ENCODE data around the gene CYB561A3. TPM values are rescaled to one million over a fixed set of nuclear protein-coding genes. Genes with fewer than 3 reads are reported as not detected.

The CYB561A3 gene
- total and polyA plus RNA-seq, 2 of the 13 experiments (the other 11 are each of a cell fraction or from before 2014, with no cell fraction given) = 11.4 to 14.9 TPM

DNA sequence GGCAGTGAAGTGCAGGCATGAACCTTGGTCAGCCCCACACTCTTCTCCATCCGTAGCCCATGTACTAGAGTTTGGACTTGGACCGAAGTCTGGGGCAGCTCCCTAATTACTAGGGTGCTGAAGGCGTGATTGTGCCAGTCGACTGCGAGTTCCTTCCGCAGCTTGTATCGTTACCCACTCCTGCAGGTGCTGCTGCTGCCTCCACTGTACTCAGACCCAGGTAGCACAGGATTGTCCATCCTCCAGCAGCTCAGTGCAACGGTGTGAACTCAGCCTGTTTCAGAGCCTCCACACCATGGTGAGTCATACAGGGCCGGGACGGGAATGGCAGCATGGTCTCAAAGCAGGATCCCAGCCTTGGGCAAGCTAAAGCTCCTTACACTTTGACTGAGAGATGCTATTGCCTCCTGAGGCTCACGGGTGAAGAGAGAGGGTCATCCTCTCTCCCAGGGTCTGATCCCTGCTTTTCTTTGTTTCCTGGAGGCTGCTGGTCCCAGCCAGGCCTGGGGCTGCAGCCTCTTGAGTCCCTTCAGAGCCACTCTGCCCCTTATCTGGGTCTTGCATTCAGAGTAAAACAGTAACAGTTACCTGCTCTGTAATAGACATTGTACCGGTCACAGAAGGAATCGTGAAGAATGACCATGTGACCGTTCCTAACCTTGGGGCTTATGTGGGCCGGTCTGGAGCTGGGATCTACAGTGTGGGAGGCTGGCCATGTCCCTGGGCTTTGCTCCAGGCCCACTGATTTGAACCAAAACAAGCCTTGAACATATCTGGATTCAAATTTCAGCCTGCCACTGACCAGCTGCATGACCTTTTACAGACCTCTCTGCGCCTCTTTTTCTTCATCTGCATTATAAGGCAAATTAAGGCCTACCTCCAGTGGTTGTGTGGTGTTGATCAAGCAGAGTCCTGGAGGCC lies 27.0 kb downstream of the CYB561A3 start (continued):
- TF ChIP-seq, protein P1, sequence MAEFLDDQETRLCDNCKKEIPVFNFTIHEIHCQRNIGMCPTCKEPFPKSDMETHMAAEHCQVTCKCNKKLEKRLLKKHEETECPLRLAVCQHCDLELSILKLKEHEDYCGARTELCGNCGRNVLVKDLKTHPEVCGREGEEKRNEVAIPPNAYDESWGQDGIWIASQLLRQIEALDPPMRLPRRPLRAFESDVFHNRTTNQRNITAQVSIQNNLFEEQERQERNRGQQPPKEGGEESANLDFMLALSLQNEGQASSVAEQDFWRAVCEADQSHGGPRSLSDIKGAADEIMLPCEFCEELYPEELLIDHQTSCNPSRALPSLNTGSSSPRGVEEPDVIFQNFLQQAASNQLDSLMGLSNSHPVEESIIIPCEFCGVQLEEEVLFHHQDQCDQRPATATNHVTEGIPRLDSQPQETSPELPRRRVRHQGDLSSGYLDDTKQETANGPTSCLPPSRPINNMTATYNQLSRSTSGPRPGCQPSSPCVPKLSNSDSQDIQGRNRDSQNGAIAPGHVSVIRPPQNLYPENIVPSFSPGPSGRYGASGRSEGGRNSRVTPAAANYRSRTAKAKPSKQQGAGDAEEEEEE (CRISPR knock-in tag; IDR thresholded peaks at IDR 0.05; ENCODE audit: borderline replicate concordance) = peak; percentile 86; the same call in 1 of the 2 replicates
- TF ChIP-seq, protein P2, sequence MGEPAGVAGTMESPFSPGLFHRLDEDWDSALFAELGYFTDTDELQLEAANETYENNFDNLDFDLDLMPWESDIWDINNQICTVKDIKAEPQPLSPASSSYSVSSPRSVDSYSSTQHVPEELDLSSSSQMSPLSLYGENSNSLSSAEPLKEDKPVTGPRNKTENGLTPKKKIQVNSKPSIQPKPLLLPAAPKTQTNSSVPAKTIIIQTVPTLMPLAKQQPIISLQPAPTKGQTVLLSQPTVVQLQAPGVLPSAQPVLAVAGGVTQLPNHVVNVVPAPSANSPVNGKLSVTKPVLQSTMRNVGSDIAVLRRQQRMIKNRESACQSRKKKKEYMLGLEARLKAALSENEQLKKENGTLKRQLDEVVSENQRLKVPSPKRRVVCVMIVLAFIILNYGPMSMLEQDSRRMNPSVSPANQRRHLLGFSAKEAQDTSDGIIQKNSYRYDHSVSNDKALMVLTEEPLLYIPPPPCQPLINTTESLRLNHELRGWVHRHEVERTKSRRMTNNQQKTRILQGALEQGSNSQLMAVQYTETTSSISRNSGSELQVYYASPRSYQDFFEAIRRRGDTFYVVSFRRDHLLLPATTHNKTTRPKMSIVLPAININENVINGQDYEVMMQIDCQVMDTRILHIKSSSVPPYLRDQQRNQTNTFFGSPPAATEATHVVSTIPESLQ (CRISPR knock-in tag; conservative IDR thresholded peaks at IDR 0.05) = no peak
- TF ChIP-seq, protein P3, sequence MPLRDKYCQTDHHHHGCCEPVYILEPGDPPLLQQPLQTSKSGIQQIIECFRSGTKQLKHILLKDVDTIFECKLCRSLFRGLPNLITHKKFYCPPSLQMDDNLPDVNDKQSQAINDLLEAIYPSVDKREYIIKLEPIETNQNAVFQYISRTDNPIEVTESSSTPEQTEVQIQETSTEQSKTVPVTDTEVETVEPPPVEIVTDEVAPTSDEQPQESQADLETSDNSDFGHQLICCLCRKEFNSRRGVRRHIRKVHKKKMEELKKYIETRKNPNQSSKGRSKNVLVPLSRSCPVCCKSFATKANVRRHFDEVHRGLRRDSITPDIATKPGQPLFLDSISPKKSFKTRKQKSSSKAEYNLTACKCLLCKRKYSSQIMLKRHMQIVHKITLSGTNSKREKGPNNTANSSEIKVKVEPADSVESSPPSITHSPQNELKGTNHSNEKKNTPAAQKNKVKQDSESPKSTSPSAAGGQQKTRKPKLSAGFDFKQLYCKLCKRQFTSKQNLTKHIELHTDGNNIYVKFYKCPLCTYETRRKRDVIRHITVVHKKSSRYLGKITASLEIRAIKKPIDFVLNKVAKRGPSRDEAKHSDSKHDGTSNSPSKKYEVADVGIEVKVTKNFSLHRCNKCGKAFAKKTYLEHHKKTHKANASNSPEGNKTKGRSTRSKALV (CRISPR knock-in tag; IDR thresholded peaks at IDR 0.05) = 0 out of 2 replicates have a peak, but pooled peaks have one; percentile 69
- TF ChIP-seq KDM5B (CRISPR knock-in tag; IDR thresholded peaks at IDR 0.05; ENCODE audit: borderline replicate concordance) (no peak; the same call in 1 of the 2 replicates), NFIB (CRISPR knock-in tag; IDR thresholded peaks at IDR 0.05; ENCODE audit: borderline replicate concordance) (no peak), ZNF121 (CRISPR knock-in tag; IDR thresholded peaks at IDR 0.05) (no peak), ZBTB3 (CRISPR knock-in tag; IDR thresholded peaks at IDR 0.05; ENCODE audit: borderline replicate concordance, low read depth) (no peak), ZNF251 (CRISPR knock-in tag; IDR thresholded peaks at IDR 0.05) (no peak), ZSCAN29 (CRISPR knock-in tag; conservative IDR thresholded peaks at IDR 0.05) (no peak), ZFX (CRISPR knock-in tag; IDR thresholded peaks at IDR 0.05; ENCODE audit: low read depth) (peak; percentile 76), ZBTB7B (CRISPR knock-in tag; IDR thresholded peaks at IDR 0.05) (0 out of 2 replicates have a peak, but pooled peaks have one; percentile 21), ZNF619 (CRISPR knock-in tag; IDR thresholded peaks at IDR 0.05) (0 out of 2 replicates have a peak, but pooled peaks have one; percentile 17), HDAC6 (IDR thresholded peaks at IDR 0.05; ENCODE audit: low read depth, low read length) (no peak), ZSCAN20 (CRISPR knock-in tag; IDR thresholded peaks at IDR 0.05; ENCODE audit: borderline replicate concordance) (no peak)
- TF ChIP-seq, protein P4, sequence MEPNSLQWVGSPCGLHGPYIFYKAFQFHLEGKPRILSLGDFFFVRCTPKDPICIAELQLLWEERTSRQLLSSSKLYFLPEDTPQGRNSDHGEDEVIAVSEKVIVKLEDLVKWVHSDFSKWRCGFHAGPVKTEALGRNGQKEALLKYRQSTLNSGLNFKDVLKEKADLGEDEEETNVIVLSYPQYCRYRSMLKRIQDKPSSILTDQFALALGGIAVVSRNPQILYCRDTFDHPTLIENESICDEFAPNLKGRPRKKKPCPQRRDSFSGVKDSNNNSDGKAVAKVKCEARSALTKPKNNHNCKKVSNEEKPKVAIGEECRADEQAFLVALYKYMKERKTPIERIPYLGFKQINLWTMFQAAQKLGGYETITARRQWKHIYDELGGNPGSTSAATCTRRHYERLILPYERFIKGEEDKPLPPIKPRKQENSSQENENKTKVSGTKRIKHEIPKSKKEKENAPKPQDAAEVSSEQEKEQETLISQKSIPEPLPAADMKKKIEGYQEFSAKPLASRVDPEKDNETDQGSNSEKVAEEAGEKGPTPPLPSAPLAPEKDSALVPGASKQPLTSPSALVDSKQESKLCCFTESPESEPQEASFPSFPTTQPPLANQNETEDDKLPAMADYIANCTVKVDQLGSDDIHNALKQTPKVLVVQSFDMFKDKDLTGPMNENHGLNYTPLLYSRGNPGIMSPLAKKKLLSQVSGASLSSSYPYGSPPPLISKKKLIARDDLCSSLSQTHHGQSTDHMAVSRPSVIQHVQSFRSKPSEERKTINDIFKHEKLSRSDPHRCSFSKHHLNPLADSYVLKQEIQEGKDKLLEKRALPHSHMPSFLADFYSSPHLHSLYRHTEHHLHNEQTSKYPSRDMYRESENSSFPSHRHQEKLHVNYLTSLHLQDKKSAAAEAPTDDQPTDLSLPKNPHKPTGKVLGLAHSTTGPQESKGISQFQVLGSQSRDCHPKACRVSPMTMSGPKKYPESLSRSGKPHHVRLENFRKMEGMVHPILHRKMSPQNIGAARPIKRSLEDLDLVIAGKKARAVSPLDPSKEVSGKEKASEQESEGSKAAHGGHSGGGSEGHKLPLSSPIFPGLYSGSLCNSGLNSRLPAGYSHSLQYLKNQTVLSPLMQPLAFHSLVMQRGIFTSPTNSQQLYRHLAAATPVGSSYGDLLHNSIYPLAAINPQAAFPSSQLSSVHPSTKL (CRISPR knock-in tag; IDR thresholded peaks at IDR 0.05) = peak; percentile 49
- TF ChIP-seq, protein P5, sequence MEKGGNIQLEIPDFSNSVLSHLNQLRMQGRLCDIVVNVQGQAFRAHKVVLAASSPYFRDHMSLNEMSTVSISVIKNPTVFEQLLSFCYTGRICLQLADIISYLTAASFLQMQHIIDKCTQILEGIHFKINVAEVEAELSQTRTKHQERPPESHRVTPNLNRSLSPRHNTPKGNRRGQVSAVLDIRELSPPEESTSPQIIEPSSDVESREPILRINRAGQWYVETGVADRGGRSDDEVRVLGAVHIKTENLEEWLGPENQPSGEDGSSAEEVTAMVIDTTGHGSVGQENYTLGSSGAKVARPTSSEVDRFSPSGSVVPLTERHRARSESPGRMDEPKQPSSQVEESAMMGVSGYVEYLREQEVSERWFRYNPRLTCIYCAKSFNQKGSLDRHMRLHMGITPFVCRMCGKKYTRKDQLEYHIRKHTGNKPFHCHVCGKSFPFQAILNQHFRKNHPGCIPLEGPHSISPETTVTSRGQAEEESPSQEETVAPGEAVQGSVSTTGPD (CRISPR knock-in tag; IDR thresholded peaks at IDR 0.05) = no peak

All from HepG2 (cell line).